Endothelial cell of umbilical vein (primary cell): ENCODE data around the gene SSC5D. TPM values are rescaled to one million over a fixed set of nuclear protein-coding genes. Genes with fewer than 3 reads are reported as not detected.

ENCODE experiments used
- BruUV-seq: library from RNA; stranded (reverse); fragments of 400-500 nt; replicated peaks from 2 replicates; lab custom pipeline; 2021; lab: Mats Ljungman, UMichigan
- CTCF ChIA-PET: fragments of 300-600, 350-600 bp; sonication (Branson Sonifier 250); formaldehyde crosslinking; loops from one replicate; lab custom pipeline; 2021; ENCODE audit warnings: antibody characterized with exemption, inconsistent platforms; lab: Charles Lee
- POLR2A ChIA-PET: fragments of 300-600, 350-600 bp; sonication (Branson Sonifier 250); formaldehyde crosslinking; loops from one replicate; lab custom pipeline; 2021; ENCODE audit warnings: antibody characterized with exemption, inconsistent platforms; lab: Charles Lee
- DNase-seq: peaks from one replicate; pipeline ENCODE4 v3.0.0-alpha.2; 2011; ENCODE audit warnings: low read depth, low spot score
- FAIRE-seq: peaks from 2 replicates; lab custom pipeline; 2011; peaks lifted over from hg19 to GRCh38; lab: Jason Lieb, UNC
- H2AFZ ChIP-seq: 2 replicates; pipeline ENCODE4 v1.6.0; 2012; ENCODE audit warnings: low read depth, low read length, control low read depth, inconsistent platforms
- H3K27ac ChIP-seq: 2 replicates; pipeline ENCODE4 v1.5.1; 2011; ENCODE audit warnings: low read depth, mild to moderate bottlenecking, control low read depth, low read length, moderate library complexity; ENCODE audit not compliant: insufficient read depth
- H3K27me3 ChIP-seq, 2 experiments: 2 replicates each; pipeline versions ENCODE4 v1.6.0 to v1.6.1; 2011; ENCODE audit warnings: low read length in 2 of 2, mixed read lengths in 1 of 2; ENCODE audit not compliant: control insufficient read depth in 2 of 2, insufficient read depth in 2 of 2
- H3K36me3 ChIP-seq, 2 experiments: 2 replicates in 1 of 2; 3 replicates in 1 of 2; pipeline ENCODE4 v1.5.1; 2011; ENCODE audit warnings: low read length in 2 of 2, mild to moderate bottlenecking in 1 of 2, moderate library complexity in 1 of 2; ENCODE audit not compliant: control insufficient read depth in 2 of 2, insufficient read depth in 2 of 2; ENCODE audit errors: extremely low read depth in 1 of 2
- H3K4me1 ChIP-seq: 3 replicates; pipeline ENCODE4 v1.5.1; 2011; ENCODE audit warnings: mild to moderate bottlenecking, low read length; ENCODE audit not compliant: control insufficient read depth, insufficient read depth; ENCODE audit errors: extremely low read depth
- H3K4me2 ChIP-seq: 2 replicates; pipeline ENCODE4 v1.6.1; 2011; ENCODE audit warnings: low read length, control low read depth, mixed read lengths; ENCODE audit not compliant: insufficient read depth
- H3K4me3 ChIP-seq, 3 experiments: fragments of 200-600 bp in 1 of 3; sonication (generic), shearing (Covaris generic) in 1 of 3; replicated peaks in 1 of 3; 2 replicates each; pipeline ENCODE4 v1.5.1; 2011 to 2016; ENCODE audit warnings: control low read depth in 3 of 3, low read length in 3 of 3, mild to moderate bottlenecking in 2 of 3, inconsistent platforms in 1 of 3, low read depth in 1 of 3, moderate library complexity in 1 of 3; ENCODE audit not compliant: insufficient read depth in 1 of 3
- H3K79me2 ChIP-seq: 2 replicates; pipeline ENCODE4 v1.6.0; 2012; ENCODE audit warnings: low read length, inconsistent platforms; ENCODE audit not compliant: control insufficient read depth, insufficient read depth
- H3K9ac ChIP-seq: replicated peaks from 2 replicates; pipeline ENCODE3; 2011; ENCODE audit warnings: low read length, control low read depth; ENCODE audit not compliant: insufficient read depth; ENCODE audit errors: extremely low read depth
- H3K9me1 ChIP-seq: replicated peaks from 3 replicates; pipeline ENCODE4 v1.6.0; 2011; ENCODE audit warnings: mild to moderate bottlenecking, low read length; ENCODE audit not compliant: control insufficient read depth, insufficient read depth; ENCODE audit errors: extremely low read depth
- H3K9me3 ChIP-seq: replicated peaks from 2 replicates; pipeline ENCODE4 v1.5.1; 2012; ENCODE audit warnings: low read length, inconsistent platforms; ENCODE audit not compliant: control insufficient read depth, insufficient read depth
- H4K20me1 ChIP-seq: replicated peaks from 2 replicates; pipeline ENCODE3; 2011; ENCODE audit warnings: mild to moderate bottlenecking, low read length; ENCODE audit not compliant: control insufficient read depth, insufficient read depth; ENCODE audit errors: extremely low read depth
- CTCF ChIP-seq, 2 donors: IDR thresholded peaks; 1 replicate in 1 of 2; 2 replicates in 1 of 2; pipeline ENCODE4 v1.5.1; 2011; ENCODE audit warnings: low read length in 2 of 2, mild to moderate bottlenecking in 2 of 2, moderate library complexity in 2 of 2, control low read depth in 1 of 2, inconsistent platforms in 1 of 2, low read depth in 1 of 2; ENCODE audit not compliant: insufficient read depth in 1 of 2; ENCODE audit errors: extremely low read depth in 1 of 2
- EZH2 ChIP-seq: IDR thresholded peaks from 2 replicates; pipeline ENCODE4 v1.6.1; 2012; ENCODE audit warnings: borderline replicate concordance, low read depth, mild to moderate bottlenecking, moderate library complexity, low read length, inconsistent platforms; ENCODE audit not compliant: severe bottlenecking
- FOS ChIP-seq: IDR thresholded peaks from 2 replicates; pipeline ENCODE4 v1.6.1; 2011; ENCODE audit warnings: mild to moderate bottlenecking, low read length, moderate library complexity, borderline replicate concordance; ENCODE audit not compliant: insufficient read depth
- GATA2 ChIP-seq: IDR thresholded peaks from 2 replicates; pipeline ENCODE4 v1.7.0; 2011; ENCODE audit warnings: low read depth, mild to moderate bottlenecking, moderate library complexity, mixed read lengths, low read length; ENCODE audit not compliant: insufficient read length, insufficient read depth
- POLR2A ChIP-seq: IDR thresholded peaks from 2 replicates; pipeline ENCODE4 v1.6.1; 2012; ENCODE audit warnings: low read depth, mild to moderate bottlenecking, control low read depth, low read length
- dilution Hi-C: fragments of 300-500 bp; cut with MboI; formaldehyde crosslinking; loops from one replicate; pipeline ENCODE4 v1.15.0; 2019; ENCODE audit warnings: low sequenced_read_pairs; ENCODE audit not compliant: extremely low pct_ligation_motif_present
- intact Hi-C: fragments of 100-400 bp; cut with micrococcal nuclease; formaldehyde crosslinking; loops from one replicate; pipeline ENCODE4 v1.10.0; 2022
- polyA plus RNA-seq, 4 experiments: library from polyadenylated mRNA; depleted of rRNA in 3 of 4; stranded (reverse) in 3 of 4; unstranded in 1 of 4; fragments of >200 nt; gene quantifications; 2 replicates each; pipeline versions ENCODE4 v1.2.1 to v1.2.3, GENCODE V29; 2011 to 2012; ENCODE audit warnings: missing spikeins in 1 of 4
- total RNA-seq: library from RNA; stranded (reverse); gene quantifications from 2 replicates; pipeline ENCODE4 v1.2.3, GENCODE V29; 2021

Gene SSC5D
- total and polyA plus RNA-seq, 2 donors (not counting 3 experiments of a cell fraction or from before 2014, with no cell fraction given), result 0.47 to 1.3 TPM

DNA sequence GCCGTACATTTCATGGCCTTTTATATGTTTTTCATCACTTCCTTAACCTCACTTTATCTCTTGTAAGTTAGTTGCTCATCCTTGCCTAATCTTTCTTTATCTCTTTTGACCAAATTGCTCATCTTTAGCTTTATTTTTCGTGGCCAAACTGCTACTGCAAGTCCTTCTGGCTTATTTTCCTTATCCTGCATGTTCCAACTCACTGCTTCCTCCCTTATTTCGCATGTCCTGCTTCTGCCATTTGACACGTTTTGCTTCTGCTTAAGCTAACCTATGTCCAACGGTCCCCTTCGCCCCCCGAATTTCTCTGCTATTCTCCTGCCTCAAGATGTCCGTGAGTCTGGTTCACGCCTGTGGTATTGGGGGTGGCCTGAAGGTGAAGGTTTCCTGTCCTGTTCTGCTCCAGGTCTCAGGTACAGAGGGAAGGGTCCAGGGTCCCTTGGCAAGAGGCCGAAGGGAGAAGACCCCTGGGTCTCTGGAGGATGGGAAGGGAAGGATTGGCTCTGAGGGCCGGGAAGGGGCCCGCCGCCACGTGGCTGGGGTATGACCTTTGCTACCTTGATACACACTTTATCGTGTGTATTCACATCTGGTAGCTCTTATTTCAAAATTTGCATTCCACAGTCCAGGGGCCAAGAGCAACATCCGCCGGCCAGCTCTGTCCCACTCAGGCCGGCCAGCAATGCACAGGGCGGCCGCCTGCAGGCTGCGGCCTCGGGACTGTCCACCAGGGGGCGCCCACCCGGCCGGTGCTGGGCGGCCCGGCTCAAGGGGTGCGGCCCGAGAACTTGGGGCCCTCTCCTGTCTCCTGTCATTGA is 20.8 kb upstream of the SSC5D start:
- Histone ChIP-seq H2AFZ (peak overlapping the region; percentile 51), H3K4me3 (no peak overlapping the region), H3K9me3 (no peaks in the 10 kb centered on the region), H3K27ac (no peak overlapping the region), H3K79me2 (no peaks in the 10 kb centered on the region), H3K9me1 (no peaks in the 10 kb centered on the region), H4K20me1 (no peaks in the 10 kb centered on the region), H3K4me2 (no peak overlapping the region), H3K36me3 (no peaks in the 10 kb centered on the region), H3K9ac (no peak overlapping the region), H3K4me1 (no peaks in the 10 kb centered on the region), H3K27me3 (no peaks in the 10 kb centered on the region)
- FAIRE-seq, result peak; percentile 70
- dilution Hi-C loops (no loop called here), intact Hi-C loops (loop anchor here (1.0 to 2.0 kb wide), 2 partner anchors 19 to 37 kb away; no protein-coding TSS in a partner anchor)
- DNase-seq, result peak; percentile 38
- ChIA-PET POLR2A (interaction anchor here (0.6 to 1.5 kb wide), 2 partner anchors 37 to 140 kb away, joined by 4 to 7 read pairs; no protein-coding TSS in a partner anchor), CTCF (interaction anchor here (0.5 to 5.1 kb wide), 46 partner anchors 8 to 350 kb away, joined by 3 to 298 read pairs (median 4); partner anchors contain the start of genes DNAAF3, FIZ1, HSPBP1 and KMT5C)
- TF ChIP-seq CTCF (IDR thresholded peaks at IDR 0.05; ENCODE audit: extremely low read depth in 1 of 2, insufficient read depth in 1 of 2, low read depth in 1 of 2, low read length in 2 of 2) (peak; percentile 97 to 99), GATA2 (no peak), FOS (no peak), EZH2 (no peak), POLR2A (no peak)
- BruUV-seq, result no TSS peak
